GM21447 (cell line): Measurements from ENCODE around the gene AHDC1.
"Not testable (repeated sequence)": the region's sequence is repeated elsewhere in the genome, so short reads cannot be mapped to it uniquely, and the experiment has no call there.

Experiments
- ATAC-seq: cut with Tn5 transposase; IDR thresholded peaks from one replicate; pipeline ENCODE4 v1.9.1; 2021; ENCODE audit not compliant: unreplicated experiment

AHDC1 gene

DNA sequence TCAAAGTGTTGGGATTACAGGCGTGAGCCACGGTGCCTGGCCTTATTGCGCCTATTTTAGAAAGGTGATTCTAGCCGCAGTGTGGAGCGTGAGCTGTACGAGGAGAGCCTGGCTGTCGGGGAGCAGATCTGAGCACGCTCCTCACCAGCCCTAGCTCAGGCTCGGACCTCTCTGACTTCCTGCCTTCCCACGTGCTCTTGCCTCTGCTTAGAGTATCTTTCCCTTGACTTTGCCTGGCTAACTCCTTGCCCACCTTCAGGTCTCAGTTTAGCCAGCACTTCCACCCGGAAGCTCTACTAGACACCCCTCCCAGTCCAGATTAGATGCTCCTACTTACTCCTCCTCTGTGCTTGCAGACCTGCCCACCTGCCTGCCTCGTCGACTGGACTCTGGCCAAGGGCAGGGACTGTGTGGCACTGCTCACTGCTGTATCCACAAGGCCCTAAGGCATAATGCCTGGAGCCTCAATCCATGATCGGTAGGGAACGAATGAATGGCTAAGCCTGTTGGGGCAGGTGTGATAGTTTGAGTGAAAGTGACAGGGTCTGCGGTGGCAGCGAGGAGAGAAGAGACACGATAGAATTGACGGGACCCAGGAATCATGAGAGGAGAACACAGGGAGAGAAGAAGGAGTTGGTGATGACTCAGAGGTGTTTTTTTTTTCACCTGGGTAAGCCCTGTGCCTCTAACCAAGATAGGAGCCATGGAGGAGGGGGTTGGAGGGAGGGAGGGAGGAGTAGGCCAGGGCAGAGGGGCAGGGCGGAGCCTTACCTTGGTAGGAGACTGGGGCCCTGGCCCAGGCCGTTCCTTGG is 85.8 kb downstream of the AHDC1 start:
- ATAC-seq: no peak

GRCh38 chr1:27517301-27517700 is 86.6 kb downstream of the AHDC1 start:
- no peak for ATAC-seq

- no peak for ATAC-seq
Observed at GRCh38 chr1:27515626-27516025, 88.3 kb downstream of the AHDC1 start.

DNA sequence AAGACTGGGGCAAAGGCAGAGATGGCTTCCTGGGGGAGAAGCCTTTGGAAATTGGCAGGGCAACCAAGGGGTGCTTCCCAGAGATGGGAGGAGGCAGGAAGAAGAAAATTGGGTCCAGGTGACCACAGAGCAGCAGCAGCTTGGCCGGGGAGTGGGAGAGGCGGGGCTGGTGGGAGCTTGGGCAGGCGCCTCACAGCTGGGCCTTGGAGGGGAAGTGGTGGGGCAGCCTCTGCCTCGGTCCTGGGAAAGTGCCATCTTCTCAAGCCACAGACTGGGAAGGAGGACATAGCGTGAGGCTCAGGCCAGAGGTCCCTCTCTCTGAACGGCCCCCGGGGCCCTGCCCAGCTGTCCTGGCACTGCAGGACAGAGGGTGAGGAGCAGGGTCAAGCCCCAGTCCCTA is 90.0 kb downstream of the AHDC1 start:
- ATAC-seq: no peak

DNA sequence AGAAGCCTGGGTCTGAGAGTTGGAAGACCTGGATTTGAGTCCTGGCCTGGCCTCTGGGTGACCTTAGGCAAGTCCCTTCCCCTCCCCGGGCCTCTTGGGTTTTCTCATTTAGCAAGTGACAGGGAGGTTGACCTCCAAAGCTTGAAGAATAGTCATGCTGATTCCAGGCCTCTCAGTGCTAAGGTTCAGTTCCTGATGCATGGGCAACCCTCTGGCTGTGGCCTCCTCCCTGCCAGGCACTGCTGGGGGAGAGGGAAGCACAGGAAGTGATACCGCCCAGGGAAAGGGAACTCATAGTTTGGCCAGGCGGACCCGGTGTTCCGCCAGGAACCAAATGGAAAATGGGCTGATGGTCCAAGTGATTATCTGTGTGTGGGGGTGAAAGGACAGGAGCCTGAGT is 90.4 kb downstream of the AHDC1 start:
- ATAC-seq: no peak

- no peak for ATAC-seq
Observed at GRCh38 chr1:27509127-27510080, 94.5 kb downstream of the AHDC1 start.

DNA sequence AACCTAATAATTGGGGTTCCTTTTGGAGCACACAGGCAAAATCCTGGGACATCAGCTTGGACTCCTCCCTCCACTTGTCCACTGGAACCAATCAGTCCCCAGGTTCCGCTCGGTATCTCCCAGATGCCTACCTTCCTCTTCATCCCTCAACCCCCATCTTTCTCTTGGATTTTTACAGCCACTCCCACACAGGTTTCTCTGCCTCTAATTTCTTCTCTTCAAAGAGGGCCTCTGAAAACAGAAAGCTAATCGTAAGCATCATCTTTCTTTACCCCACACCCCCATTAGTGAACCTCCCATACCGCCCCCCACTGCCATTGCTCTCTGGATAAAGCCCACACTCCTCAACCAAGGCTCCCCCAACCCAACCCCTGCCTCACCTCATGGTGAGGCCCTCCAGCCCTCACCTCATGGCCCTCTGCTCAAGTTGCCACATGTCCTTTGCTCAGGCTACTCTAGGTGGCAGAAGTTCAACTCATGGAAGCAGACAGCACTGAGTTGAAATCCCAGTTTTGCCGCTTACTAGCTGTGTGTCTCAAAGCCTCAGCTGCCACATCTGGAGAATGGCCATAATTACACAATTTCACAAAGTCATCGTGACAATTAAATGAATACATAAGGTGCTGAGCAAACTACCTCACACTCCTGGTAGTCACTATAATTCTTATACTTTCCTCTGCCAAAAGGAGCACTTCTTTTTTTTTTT is 95.8 kb downstream of the AHDC1 start:
- ATAC-seq: no peak

- ATAC-seq: no peak
Observed at GRCh38 chr1:27506703-27507102, 97.2 kb downstream of the AHDC1 start.

GRCh38 chr1:27505420-27505680 is 98.6 kb downstream of the AHDC1 start:
- ATAC-seq: no peak

- no peak for ATAC-seq
Observed at GRCh38 chr1:27504588-27505419, 99.1 kb downstream of the AHDC1 start.

DNA sequence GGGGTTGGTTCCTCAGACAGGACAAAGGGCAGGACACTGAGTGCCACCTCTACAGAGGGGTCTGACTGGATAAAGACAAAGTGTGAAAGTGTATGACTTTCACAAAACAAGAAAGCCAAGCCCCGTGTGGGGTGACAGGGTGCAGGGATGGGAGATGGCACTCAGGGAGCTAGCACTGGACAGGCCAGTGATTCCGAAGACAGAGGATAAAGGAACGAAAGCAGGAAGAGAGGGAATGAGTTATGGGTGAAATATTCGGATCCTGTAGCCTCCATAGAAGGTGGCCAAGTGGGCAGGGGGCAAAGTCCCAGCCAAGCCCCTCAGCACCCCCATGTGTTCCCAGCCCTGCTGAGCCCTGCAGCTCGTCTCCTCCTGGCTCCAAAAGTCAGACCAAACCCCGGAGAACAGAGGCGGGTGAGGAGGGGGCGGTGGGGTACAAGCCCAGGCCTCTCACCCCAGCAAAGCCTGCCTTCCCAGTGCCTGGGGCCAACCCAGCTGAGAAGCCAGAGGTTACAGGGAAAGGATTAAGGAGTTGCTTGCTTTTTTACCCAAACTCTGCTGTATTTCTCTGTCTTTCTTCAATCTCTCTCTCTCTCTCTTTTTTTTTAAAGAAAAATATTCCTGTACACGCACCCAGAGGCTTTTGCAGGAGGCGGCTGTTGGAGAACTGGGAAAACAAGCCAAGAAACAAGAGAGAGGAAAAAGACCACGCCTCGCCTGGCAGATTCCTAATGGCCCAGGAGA is 99.9 kb downstream of the AHDC1 start:
- no peak for ATAC-seq

DNA sequence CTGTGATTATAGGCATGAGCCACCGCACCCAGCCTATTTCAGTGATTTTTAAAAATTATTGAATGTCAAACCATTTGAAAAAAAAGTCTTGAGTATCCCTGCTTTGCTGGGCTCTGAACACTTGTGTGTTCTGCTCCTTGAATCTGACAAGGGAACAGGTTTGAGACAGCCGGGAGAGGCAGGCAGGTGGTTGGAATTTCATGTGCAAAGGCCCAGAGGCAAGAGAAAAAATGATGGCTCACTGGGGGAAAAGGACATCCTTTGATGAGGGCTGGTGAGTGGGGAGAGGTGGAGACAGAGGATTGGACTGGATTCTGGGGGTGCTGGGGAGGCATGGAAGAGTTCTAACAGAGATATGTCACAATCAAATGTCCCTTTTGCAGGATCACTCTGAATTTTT is 100.9 kb downstream of the AHDC1 start:
- no peak for ATAC-seq

DNA sequence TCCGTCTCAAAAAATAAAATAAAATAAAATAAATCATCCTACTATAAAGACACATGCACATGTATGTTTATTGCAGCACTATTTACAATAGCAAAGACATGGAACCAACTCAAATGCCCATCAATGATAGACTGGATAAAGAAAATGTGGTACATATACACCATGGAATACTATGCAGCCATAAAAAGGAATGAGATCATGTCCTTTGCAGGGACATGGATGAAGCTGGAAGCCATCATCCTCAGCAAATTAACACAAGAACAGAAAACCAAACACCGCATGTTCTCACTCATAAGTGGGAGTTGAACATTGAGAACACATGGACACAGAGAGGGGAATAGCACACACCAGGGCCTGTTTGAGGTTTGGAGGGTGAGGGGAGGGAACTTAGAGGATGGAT is 102.8 kb downstream of the AHDC1 start:
- ATAC-seq: not testable (repeated sequence)

- ATAC-seq: no peak
Observed at GRCh38 chr1:27499142-27499541, 104.8 kb downstream of the AHDC1 start.

GRCh38 chr1:27496604-27497155 is 107.3 kb downstream of the AHDC1 start:
- ATAC-seq: no peak

GRCh38 chr1:27492796-27493195 is 111.1 kb downstream of the AHDC1 start:
- no peak for ATAC-seq

- no peak for ATAC-seq
Observed at GRCh38 chr1:27491748-27492700, 111.9 kb downstream of the AHDC1 start.

DNA sequence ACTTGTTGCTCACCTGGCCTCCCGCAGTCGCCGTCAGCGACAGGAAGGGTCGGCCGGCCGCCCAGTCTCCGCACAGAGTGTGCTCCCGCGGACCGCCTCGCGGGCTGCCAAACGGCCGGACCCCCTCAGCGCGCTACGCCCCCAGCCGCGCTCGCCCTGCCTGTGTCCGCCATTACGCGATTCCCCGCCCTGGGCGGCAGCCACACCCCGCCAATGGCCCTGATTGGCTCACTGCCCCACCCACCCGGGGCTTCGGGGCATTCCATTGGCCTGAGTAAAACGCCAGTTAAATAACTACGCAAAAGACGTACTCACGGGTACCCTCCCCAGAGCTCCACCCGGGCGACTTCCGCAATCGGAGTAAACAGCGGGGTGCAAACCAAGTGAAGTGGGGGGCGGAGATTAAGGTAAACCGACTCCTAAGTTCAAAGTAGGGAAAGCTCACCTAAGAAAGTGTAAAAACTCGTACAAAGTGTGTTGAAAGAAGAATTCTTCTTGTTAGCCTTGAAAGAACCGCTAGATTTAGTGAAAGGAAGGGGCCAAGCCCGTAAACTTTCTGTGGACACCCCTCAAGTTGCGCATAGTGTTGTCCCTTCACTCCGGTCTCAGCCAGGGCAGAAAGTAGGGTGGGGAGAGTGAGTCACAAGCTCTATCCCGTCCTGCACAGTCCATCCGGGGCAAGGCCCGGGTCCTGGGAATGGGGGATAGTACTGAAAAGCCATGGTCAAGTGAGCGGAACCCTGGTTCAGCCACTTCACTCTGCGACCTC is 113.8 kb downstream of the AHDC1 start, which contains the start of gene WASF2:
Gene WASF2, minus strand, starts transcription at position 195 of the 769 bp plus-strand sequence. CDS start 61,277 bp downstream, outside the sequence.
- peak; percentile 80 for ATAC-seq
